GM10266 (cell line): Measurements from ENCODE around the gene ZNF322.

Experiments used
- DNase-seq: peaks from one replicate; pipeline ENCODE4 v3.0.0; 2012; ENCODE audit errors: extremely low spot score
- TF ChIP-seq, protein P1 (sequence below): IDR thresholded peaks from 2 replicates; pipeline ENCODE4 v1.5.1; 2012; ENCODE audit warnings: mild to moderate bottlenecking, low read depth; ENCODE audit not compliant: control insufficient read depth, insufficient read depth; ENCODE audit errors: missing control alignments

The ZNF322 gene

DNA sequence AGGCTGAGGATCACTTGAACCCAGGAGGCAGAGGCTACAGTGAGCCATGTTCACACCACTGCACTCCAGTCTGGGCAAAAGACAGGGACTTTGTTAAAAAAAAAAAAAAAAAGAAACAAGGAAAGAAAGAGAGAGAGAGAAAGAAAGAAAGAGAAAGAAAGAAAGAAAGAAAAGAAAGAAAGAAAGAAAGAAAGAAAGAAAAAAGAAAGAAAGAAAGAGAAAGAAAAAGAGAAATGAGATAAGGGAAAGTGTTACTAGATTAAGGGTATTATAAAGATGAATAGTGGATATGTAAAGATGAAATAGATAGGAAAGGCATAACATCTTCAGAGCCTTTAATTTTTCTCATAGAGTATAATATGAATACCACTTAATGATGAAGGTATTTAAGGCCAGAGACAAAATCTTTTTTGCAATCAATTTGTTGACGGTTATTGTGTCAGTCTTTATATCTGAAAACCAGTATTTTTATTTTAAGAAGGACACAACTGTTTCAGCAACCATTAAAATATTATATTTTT is 36.1 kb downstream of the ZNF322 start:
- TF ChIP-seq, protein P1, sequence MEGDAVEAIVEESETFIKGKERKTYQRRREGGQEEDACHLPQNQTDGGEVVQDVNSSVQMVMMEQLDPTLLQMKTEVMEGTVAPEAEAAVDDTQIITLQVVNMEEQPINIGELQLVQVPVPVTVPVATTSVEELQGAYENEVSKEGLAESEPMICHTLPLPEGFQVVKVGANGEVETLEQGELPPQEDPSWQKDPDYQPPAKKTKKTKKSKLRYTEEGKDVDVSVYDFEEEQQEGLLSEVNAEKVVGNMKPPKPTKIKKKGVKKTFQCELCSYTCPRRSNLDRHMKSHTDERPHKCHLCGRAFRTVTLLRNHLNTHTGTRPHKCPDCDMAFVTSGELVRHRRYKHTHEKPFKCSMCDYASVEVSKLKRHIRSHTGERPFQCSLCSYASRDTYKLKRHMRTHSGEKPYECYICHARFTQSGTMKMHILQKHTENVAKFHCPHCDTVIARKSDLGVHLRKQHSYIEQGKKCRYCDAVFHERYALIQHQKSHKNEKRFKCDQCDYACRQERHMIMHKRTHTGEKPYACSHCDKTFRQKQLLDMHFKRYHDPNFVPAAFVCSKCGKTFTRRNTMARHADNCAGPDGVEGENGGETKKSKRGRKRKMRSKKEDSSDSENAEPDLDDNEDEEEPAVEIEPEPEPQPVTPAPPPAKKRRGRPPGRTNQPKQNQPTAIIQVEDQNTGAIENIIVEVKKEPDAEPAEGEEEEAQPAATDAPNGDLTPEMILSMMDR: no peak
- DNase-seq: no peak

DNA sequence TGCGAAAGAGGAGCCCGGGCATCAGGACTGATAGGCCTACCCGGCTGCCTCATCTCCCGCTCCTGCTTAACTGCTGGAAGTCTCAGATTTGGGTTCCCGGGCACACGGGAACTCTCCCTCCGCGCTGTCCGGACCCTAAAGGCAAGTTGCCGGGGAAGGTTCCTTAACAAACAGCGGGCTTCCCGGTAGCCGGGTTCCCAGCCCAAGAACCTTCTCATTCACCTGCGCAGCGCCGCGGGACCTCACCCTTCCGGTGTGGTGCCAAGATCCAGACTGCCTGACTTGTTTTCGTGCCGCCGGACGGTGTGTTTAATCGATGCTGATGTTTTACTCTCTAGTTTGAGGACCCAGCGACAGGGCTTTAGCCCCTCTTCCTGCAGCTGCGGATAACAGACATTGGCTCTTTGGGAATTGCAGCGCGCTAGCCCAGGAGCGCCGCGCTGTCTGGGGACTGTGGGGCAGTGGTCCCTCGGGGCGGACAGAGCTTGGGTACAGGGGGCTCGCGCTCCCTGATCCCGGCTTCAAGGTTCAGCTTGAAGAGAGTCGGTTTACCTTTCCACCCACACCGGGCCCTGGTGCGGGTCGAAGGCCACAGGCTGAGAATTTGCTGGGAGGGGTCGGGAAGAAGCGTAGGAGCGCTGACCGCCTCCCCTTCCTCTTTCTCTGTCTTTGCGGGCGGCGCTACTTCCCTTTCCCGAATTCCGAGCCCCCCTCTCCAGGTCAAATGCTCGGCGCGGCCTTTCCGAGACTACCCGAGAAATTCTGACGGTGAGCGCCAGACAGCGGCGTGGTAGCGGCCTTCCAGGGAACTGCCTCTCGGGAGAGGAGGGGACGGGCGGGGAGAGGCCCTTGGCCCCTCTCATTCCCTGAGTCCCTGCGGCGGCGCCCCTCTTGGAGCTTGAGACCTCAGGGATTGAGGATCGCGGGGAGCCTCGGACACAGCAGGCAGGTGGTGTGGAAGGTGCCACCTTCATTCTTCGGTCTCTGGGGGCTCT is 45.6 kb downstream of the ZNF322 start:
- TF ChIP-seq, protein P1: no peak
- DNase-seq: no peak

DNA sequence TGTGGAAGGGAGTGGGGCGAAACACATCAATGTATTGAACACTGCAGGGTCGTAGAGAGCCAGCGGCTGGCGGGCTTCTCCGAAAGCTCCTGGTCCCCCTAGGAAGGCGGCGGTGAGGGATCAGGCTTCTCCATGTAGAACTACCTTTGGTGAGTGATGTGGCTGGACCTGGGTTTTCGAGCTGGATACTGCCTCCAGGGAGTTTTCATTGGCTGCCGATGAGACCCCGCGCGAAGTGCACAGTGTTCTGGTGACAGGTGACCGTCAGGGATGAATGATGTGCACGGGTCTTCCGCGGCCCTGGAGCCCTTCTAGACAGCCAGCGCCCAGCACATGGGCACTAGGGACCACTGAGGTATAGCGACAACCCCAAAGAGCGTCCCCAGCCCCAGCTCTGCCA is 46.3 kb downstream of the ZNF322 start:
- no peak for DNase-seq
- TF ChIP-seq, protein P1: no peak

DNA sequence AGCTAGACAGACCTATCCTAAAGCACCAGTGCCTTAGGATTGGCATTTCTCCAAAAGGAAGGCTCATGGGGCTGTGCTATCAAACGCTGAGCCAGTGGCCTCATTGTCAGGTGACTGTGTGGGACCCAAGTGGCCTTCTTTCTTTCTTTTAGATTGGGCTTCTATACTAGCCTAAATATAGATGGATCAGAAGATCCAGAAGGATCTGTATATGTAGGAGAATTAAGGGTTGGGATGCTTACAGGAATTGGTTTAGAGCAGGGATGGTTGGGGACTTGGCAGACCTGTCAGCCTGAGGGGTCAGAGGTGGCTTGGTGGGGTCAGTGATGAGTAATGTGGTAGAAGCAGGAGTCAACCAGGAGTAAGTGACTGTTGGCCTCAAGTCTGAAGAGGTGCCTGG is 47.9 kb downstream of the ZNF322 start:
- TF ChIP-seq, protein P1: no peak
- no peak for DNase-seq

DNA sequence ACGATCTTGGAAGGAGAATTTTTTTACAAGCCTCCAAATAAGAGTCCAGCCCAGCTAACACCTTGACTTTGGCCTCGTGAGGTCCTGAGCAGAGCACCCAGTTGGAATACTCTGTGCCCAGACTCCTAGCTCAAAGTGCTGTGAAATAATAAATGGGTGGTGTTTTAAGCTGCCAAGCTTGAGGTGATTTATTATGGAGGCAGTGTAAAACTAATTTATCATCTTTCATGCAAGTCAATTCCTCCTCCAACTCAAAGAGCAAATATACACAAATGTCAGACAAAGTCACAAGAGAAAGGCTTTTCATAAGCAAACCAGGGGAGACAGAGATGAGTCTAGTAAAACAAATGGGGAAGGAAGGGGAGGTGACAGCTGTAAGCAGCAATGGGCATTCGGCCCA is 50.1 kb downstream of the ZNF322 start:
- TF ChIP-seq, protein P1: no peak

DNA sequence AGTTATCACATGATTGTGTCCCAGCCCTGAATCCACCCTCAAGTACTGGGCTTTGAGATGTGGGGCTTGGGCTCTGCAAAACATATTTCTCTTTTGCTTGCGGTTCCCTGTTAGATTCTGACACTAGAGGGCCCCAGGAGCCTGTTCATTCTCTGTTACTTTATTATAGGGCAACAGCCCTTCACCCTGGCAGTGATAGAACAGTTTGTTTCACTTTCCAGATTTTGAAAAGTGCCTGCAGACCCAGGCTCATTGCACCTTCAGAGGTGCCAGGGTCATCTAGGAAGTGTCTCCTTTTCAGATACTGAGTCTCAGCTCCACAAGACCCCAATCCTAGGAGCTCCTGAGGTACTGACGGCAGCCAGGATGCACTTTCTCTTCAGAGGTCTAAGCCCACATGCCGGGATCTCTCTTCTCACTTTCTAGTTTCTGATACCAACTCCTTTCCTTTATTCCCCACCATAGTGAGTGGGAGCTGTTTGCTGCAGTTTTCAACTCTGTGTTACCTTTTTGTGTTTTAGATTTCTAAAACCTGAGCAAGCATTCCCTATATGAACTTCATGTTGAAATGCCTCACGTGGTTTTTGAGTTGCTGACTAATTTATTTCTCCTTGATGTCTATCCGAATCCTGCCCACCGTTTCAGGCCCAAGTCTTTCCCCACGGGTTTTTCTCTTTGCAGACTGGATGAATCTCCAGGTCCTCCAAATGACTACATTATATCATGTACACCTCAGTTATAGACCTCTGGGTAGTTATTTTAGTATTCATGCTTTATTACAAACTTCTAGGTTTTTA is 51.9 kb downstream of the ZNF322 start:
- TF ChIP-seq, protein P1: peak; percentile 74
- peak; percentile 64 for DNase-seq

More for the DNA sequence above, 50.1 kb downstream of the ZNF322 start:
- no peak for DNase-seq

DNA sequence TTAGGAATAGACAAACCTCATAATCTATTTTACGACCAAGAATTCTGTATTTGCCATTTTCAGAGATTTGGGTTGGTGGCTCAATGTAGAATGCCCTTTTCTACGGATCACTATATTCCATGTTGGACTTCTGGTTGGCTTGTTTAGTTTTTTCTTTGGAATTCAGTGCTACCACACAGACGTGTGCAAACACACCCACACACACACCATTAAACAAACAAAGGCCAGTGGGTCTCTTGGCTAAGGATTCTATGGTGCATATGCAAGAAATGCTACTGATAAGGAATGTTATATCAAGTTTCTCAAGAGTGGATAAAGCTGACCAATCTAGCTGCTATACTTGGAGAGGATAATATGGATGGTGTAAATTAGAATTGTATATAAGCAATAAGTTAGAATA is 54.7 kb downstream of the ZNF322 start:
- TF ChIP-seq, protein P1: no peak
- no peak for DNase-seq
